ENCODE measurements around the gene ARID2. TPM values are rescaled to one million over a fixed set of nuclear protein-coding genes. Genes with fewer than 3 reads are reported as not detected.

Gene ARID2
- total RNA-seq, 2 experiments from 2014 or later, result 48.1 to 49.3 TPM

GRCh38 chr12:45705404-45705803 is 24.1 kb upstream of the ARID2 start:
- DNase-seq (no peak), ATAC-seq (ENCODE audit: low read depth) (no peak)
- Mint-ChIP-seq H3K27me3 (no peaks in the 10 kb centered on the region), H3K4me3 (no peak overlapping the region), H3K4me1 (peaks cover 11% of the 10 kb centered on the region), H3K36me3 (peaks cover 34% of the 10 kb centered on the region), H3K27ac (no peak overlapping the region), H3K9me3 (peaks cover 12% of the 10 kb centered on the region)
- POLR2A ChIA-PET, result interaction anchor here (1.1 kb wide), 1 partner anchor 21 kb away, joined by 3 read pairs; no protein-coding TSS in a partner anchor

- Mint-ChIP-seq H3K27me3 (no peaks in the 10 kb centered on the region), H3K4me1 (peaks cover 11% of the 10 kb centered on the region), H3K4me3 (no peak overlapping the region), H3K27ac (no peak overlapping the region), H3K36me3 (peaks cover 32% of the 10 kb centered on the region), H3K9me3 (peaks cover 10% of the 10 kb centered on the region)
- DNase-seq (no peak), ATAC-seq (ENCODE audit: low read depth) (no peak)
- POLR2A ChIA-PET, result no interaction called here
These were observed 22.2 kb upstream of the ARID2 start for GRCh38 chr12:45707241-45707857.

GRCh38 chr12:45708363-45708762 is 21.1 kb upstream of the ARID2 start:
- DNase-seq (no peak), ATAC-seq (ENCODE audit: low read depth) (no peak)
- Mint-ChIP-seq H3K27me3 (no peaks in the 10 kb centered on the region), H3K36me3 (peaks cover 30% of the 10 kb centered on the region), H3K4me1 (peaks cover 12% of the 10 kb centered on the region), H3K4me3 (no peak overlapping the region), H3K27ac (no peak overlapping the region), H3K9me3 (peaks cover 9% of the 10 kb centered on the region)
- POLR2A ChIA-PET, result no interaction called here

- Mint-ChIP-seq H3K4me3 (no peak overlapping the region), H3K36me3 (peaks cover 34% of the 10 kb centered on the region), H3K9me3 (peaks cover 9% of the 10 kb centered on the region), H3K27me3 (no peaks in the 10 kb centered on the region), H3K27ac (no peak overlapping the region), H3K4me1 (peaks cover 16% of the 10 kb centered on the region)
- no peak for DNase-seq
- ATAC-seq (ENCODE audit: low read depth), result no peak
- POLR2A ChIA-PET, result no interaction called here
These were observed 20.6 kb upstream of the ARID2 start for GRCh38 chr12:45708901-45709300.

GRCh38 chr12:45712319-45712718 is 17.2 kb upstream of the ARID2 start:
- no peak for DNase-seq
- Mint-ChIP-seq H3K27ac (no peak overlapping the region), H3K36me3 (peaks cover 26% of the 10 kb centered on the region), H3K27me3 (no peaks in the 10 kb centered on the region), H3K4me1 (peaks cover 16% of the 10 kb centered on the region), H3K9me3 (peaks cover 6% of the 10 kb centered on the region), H3K4me3 (no peak overlapping the region)
- POLR2A ChIA-PET, result no interaction called here
- no peak for ATAC-seq (ENCODE audit: low read depth)

- H3K4me1 Mint-ChIP-seq, result peaks cover 16% of the 10 kb centered on the region
- H3K9me3 Mint-ChIP-seq, result peaks cover 6% of the 10 kb centered on the region
- POLR2A ChIA-PET, result no interaction called here
- ATAC-seq (ENCODE audit: low read depth) (no peak), DNase-seq (no peak)
- peaks cover 26% of the 10 kb centered on the region for H3K36me3 Mint-ChIP-seq
- no peak overlapping the region for H3K27ac Mint-ChIP-seq
- H3K27me3 Mint-ChIP-seq, result no peaks in the 10 kb centered on the region
- no peak overlapping the region for H3K4me3 Mint-ChIP-seq
These were observed 16.4 kb upstream of the ARID2 start for GRCh38 chr12:45713078-45713477.

GRCh38 chr12:45718306-45718705 is 11.2 kb upstream of the ARID2 start:
- Mint-ChIP-seq H3K27me3 (no peaks in the 10 kb centered on the region), H3K9me3 (peaks cover 3% of the 10 kb centered on the region), H3K4me1 (peaks cover 37% of the 10 kb centered on the region), H3K4me3 (no peak overlapping the region), H3K27ac (no peak overlapping the region), H3K36me3 (peaks cover 46% of the 10 kb centered on the region)
- POLR2A ChIA-PET, result no interaction called here
- no peak for DNase-seq
- no peak for ATAC-seq (ENCODE audit: low read depth)

- H3K9me3 Mint-ChIP-seq, result no peaks in the 10 kb centered on the region
- POLR2A ChIA-PET, result interaction anchor here (0.6 to 2.3 kb wide), 4 partner anchors 8 to 260 kb away, joined by 3 to 5 read pairs (median 4); partner anchors contain the start of gene ARID2
- no peak overlapping the region for H3K4me3 Mint-ChIP-seq
- DNase-seq (no peak), ATAC-seq (ENCODE audit: low read depth) (no peak)
- H3K27me3 Mint-ChIP-seq, result no peaks in the 10 kb centered on the region
- H3K27ac Mint-ChIP-seq, result no peak overlapping the region
- peaks cover 34% of the 10 kb centered on the region for H3K4me1 Mint-ChIP-seq
- peaks cover 38% of the 10 kb centered on the region for H3K36me3 Mint-ChIP-seq
These were observed 9.4 kb upstream of the ARID2 start for GRCh38 chr12:45720069-45720468.

GRCh38 chr12:45721369-45721768 is 8.1 kb upstream of the ARID2 start:
- Mint-ChIP-seq H3K9me3 (no peaks in the 10 kb centered on the region), H3K27ac (no peak overlapping the region), H3K4me3 (peak overlapping the region; percentile 5), H3K36me3 (peaks cover 36% of the 10 kb centered on the region), H3K4me1 (peaks cover 36% of the 10 kb centered on the region), H3K27me3 (no peaks in the 10 kb centered on the region)
- DNase-seq (no peak), ATAC-seq (ENCODE audit: low read depth) (no peak)
- POLR2A ChIA-PET, result interaction anchor here (1.1 to 2.3 kb wide), 2 partner anchors 8 to 51 kb away, joined by 3 to 5 read pairs; partner anchors contain the start of gene ARID2

GRCh38 chr12:45721954-45722353 is 7.6 kb upstream of the ARID2 start:
- POLR2A ChIA-PET, result interaction anchor here (1.1 kb wide), 1 partner anchor 52 kb away, joined by 3 read pairs; no protein-coding TSS in a partner anchor
- H3K9me3 Mint-ChIP-seq, result no peaks in the 10 kb centered on the region
- peaks cover 34% of the 10 kb centered on the region for H3K36me3 Mint-ChIP-seq
- H3K27me3 Mint-ChIP-seq, result no peaks in the 10 kb centered on the region
- ATAC-seq (ENCODE audit: low read depth) (no peak), DNase-seq (no peak)
- H3K27ac Mint-ChIP-seq, result peak overlapping the region; percentile 9
- peaks cover 36% of the 10 kb centered on the region for H3K4me1 Mint-ChIP-seq
- peak overlapping the region; percentile 18 for H3K4me3 Mint-ChIP-seq

GRCh38 chr12:45725631-45726602 is 3.6 kb upstream of the ARID2 start:
- Mint-ChIP-seq H3K9me3 (no peaks in the 10 kb centered on the region), H3K27ac (peak overlapping the region; percentile 98), H3K4me1 (peaks cover 27% of the 10 kb centered on the region), H3K27me3 (no peaks in the 10 kb centered on the region), H3K4me3 (peak overlapping the region; percentile 99), H3K36me3 (peaks cover 24% of the 10 kb centered on the region)
- ATAC-seq (ENCODE audit: low read depth) (no peak), DNase-seq (no peak)
- POLR2A ChIA-PET, result interaction anchor here (0.7 to 7.2 kb wide), 14 partner anchors 10 to 510 kb away, joined by 3 to 120 read pairs (median 8); partner anchors contain the start of genes ANO6 and SCAF11

- POLR2A ChIA-PET, result interaction anchor here (0.6 to 7.2 kb wide), 21 partner anchors 9 to 511 kb away, joined by 3 to 120 read pairs (median 4); partner anchors contain the start of genes ANO6 and SCAF11
- peak; percentile 57 for DNase-seq
- Mint-ChIP-seq H3K27me3 (no peaks in the 10 kb centered on the region), H3K27ac (peak overlapping the region; percentile 98), H3K4me3 (peak overlapping the region; percentile 99), H3K36me3 (peaks cover 20% of the 10 kb centered on the region), H3K4me1 (peaks cover 18% of the 10 kb centered on the region), H3K9me3 (no peaks in the 10 kb centered on the region)
- no peak for ATAC-seq (ENCODE audit: low read depth)
These were observed 2.8 kb upstream of the ARID2 start for GRCh38 chr12:45726603-45727300.
